ENCODE results near the gene NRG4. TPM values are rescaled to one million over a fixed set of nuclear protein-coding genes. Genes with fewer than 3 reads are reported as not detected.

Gene NRG4
- total RNA-seq, 2 donors from 2014 or later = not detected

DNA sequence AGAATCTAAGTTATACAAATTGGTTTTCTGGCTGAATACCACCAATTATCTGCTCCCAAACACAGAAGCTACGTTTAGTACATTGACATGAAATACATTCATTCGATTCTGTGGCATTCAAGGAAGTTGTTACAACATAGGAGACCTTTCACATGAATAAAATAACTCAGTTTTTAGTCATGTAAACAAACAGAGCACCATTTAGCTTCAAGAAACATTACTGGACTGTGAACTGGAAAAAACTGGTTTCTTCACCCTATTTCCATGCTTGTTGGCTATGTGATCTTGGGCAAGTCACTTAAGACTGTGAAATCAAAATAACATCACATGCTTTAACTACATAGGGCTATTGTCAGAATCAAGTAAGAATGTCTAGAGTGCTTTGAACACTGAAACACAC is 46.2 kb downstream of the NRG4 start:
- no peak for ATAC-seq (replicated peaks)
- no peak overlapping the region for H3K4me3 Mint-ChIP-seq
- no peaks in the 10 kb centered on the region for H3K9me3 Mint-ChIP-seq
- no peaks in the 10 kb centered on the region for H3K27me3 Mint-ChIP-seq
- no peak overlapping the region for H3K27ac Mint-ChIP-seq
- no peaks in the 10 kb centered on the region for H3K4me1 Mint-ChIP-seq
- no peaks in the 10 kb centered on the region for H3K36me3 Mint-ChIP-seq (ENCODE audit: low read depth)

DNA sequence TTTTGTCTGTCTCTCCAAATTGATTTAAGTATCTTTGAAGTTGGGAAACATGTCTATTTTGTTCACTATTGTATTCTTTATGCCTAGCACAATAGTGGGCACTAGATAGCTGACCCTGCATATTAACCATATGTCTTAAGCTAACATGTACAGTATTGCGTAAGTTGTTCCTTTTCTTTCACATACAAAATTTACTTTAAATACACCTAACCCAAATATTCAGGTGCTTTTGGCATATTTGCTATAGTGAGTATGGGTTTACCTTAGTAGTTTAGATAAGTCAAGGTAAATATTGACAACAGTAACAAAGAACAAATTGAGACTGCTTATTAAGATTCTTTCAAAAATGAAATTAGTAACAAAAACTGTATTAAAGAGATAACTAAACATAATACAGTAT is 50.9 kb downstream of the NRG4 start:
- Mint-ChIP-seq H3K27ac (no peak overlapping the region), H3K4me1 (no peaks in the 10 kb centered on the region), H3K4me3 (no peak overlapping the region), H3K27me3 (peaks cover 10% of the 10 kb centered on the region), H3K36me3 (ENCODE audit: low read depth) (no peaks in the 10 kb centered on the region), H3K9me3 (no peaks in the 10 kb centered on the region)
- no peak for ATAC-seq (replicated peaks)

DNA sequence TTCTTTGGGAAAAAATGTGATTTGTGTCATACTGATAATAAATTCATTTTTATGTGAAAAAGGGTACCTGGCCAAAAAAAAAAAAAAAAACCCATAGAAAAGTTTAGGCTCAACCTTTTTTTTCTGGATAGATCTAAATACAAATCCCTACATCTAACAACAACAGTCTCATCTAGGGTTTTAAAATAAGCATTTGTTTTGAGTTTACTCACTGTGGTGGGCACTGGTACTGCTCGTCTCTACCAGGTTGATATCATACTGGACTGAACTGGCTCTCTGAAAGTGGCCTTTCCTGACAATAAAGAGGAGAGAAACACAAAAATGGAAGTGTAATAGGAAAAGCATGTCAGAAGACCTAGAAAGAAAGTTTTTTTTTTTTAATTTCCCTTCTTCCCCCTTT is 56.5 kb downstream of the NRG4 start:
- no peak for ATAC-seq (replicated peaks)
- H3K4me3 Mint-ChIP-seq = no peak overlapping the region
- H3K27ac Mint-ChIP-seq = no peak overlapping the region
- no peaks in the 10 kb centered on the region for H3K4me1 Mint-ChIP-seq
- peaks cover 32% of the 10 kb centered on the region for H3K27me3 Mint-ChIP-seq
- H3K9me3 Mint-ChIP-seq = no peaks in the 10 kb centered on the region
- H3K36me3 Mint-ChIP-seq (ENCODE audit: low read depth) = no peaks in the 10 kb centered on the region

DNA sequence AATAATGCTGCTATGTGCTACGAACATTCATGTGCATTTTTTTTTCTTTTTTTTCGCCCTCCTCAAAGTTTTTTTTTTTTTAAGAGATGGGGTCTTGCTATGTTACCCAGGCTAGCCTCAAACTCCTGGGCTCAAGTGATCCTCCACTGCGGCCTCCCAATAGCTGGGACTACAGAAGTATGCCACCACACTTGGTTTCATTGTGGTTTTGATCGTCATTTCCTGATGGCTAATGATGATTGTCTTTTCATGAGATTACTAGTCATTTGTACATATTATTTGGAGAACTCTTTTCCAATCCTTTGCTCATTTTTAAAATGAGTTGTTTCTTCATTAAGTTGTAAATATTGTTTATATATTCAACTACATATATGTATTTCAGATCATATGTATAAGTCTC is 59.7 kb downstream of the NRG4 start:
- no peaks in the 10 kb centered on the region for H3K4me1 Mint-ChIP-seq
- H3K36me3 Mint-ChIP-seq (ENCODE audit: low read depth) = no peaks in the 10 kb centered on the region
- H3K9me3 Mint-ChIP-seq = no peaks in the 10 kb centered on the region
- H3K27me3 Mint-ChIP-seq = peaks cover 41% of the 10 kb centered on the region
- H3K27ac Mint-ChIP-seq = no peak overlapping the region
- peak; percentile 58 for ATAC-seq (replicated peaks)
- no peak overlapping the region for H3K4me3 Mint-ChIP-seq

DNA sequence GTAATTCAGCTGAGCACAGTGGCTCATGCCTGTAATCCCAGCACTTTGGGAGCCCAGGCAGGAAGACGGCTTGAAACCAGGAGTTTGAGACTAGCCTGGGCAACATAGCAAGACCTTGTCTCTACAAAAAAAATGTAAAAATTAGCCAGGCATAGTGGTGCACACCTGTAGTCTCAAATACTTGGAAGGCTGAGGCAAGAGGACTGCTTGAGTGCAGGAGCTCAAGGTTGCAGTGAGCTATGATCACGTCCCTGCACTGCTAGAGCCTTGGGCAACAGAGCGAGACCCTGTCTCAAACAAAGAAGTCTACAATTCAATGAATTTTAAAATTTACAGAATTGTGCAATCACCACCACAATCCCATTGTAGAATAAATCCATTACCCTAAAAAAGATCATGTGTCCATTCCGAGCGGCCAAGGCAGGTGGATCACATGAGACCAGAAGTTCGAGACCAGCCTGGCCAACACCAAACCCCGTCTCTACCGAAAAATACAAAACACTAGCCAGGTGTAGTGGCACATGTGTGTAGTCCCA is 63.4 kb downstream of the NRG4 start:
- peaks cover 40% of the 10 kb centered on the region for H3K27me3 Mint-ChIP-seq
- no peaks in the 10 kb centered on the region for H3K9me3 Mint-ChIP-seq
- H3K36me3 Mint-ChIP-seq (ENCODE audit: low read depth) = no peaks in the 10 kb centered on the region
- H3K4me1 Mint-ChIP-seq = no peaks in the 10 kb centered on the region
- no peak for ATAC-seq (replicated peaks)
- H3K4me3 Mint-ChIP-seq = no peak overlapping the region
- no peak overlapping the region for H3K27ac Mint-ChIP-seq

DNA sequence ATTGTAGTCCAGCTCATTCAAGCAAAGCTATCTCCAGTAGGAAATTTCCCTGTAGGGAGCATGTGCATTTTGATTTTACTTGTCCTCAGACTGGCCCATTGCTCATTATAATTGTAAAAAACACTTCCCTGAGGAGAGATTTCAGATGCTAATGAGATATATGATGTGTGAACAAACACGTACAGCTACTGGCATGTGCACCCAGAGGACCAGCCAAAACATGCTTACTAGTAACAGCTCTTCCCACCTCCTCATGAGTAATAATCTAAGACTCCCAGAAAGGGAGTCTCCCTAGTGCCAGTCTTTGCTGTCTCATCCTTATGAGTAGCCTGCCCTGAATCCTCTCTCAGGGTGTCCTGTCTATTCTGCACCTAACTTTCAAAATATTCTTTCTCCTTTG is 65.1 kb downstream of the NRG4 start:
- ATAC-seq (replicated peaks) = peak; percentile 79
- Mint-ChIP-seq H3K27me3 (peaks cover 37% of the 10 kb centered on the region), H3K4me1 (no peaks in the 10 kb centered on the region), H3K9me3 (no peaks in the 10 kb centered on the region), H3K4me3 (no peak overlapping the region), H3K27ac (no peak overlapping the region), H3K36me3 (ENCODE audit: low read depth) (no peaks in the 10 kb centered on the region)

DNA sequence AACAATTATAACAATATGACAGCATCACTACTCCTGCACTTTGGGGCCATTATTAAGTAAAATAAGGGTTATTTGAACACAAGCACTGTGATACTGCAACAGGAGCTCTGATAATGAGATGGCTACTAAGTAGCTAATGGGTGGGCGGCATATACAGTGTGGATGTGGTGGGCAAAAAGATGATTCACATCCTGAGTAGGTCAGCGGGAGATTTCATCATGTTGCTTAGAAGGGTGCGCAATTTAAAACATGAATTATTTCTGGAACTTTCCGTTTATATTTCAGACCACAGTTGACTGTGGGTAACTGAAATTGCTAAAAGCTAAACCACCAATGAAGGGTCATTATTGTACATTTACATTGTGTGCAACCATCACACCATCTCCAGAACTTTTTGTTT is 66.3 kb downstream of the NRG4 start:
- Mint-ChIP-seq H3K4me3 (no peak overlapping the region), H3K4me1 (no peaks in the 10 kb centered on the region), H3K9me3 (no peaks in the 10 kb centered on the region), H3K27me3 (peaks cover 30% of the 10 kb centered on the region), H3K27ac (no peak overlapping the region), H3K36me3 (ENCODE audit: low read depth) (no peaks in the 10 kb centered on the region)
- no peak for ATAC-seq (replicated peaks)

DNA sequence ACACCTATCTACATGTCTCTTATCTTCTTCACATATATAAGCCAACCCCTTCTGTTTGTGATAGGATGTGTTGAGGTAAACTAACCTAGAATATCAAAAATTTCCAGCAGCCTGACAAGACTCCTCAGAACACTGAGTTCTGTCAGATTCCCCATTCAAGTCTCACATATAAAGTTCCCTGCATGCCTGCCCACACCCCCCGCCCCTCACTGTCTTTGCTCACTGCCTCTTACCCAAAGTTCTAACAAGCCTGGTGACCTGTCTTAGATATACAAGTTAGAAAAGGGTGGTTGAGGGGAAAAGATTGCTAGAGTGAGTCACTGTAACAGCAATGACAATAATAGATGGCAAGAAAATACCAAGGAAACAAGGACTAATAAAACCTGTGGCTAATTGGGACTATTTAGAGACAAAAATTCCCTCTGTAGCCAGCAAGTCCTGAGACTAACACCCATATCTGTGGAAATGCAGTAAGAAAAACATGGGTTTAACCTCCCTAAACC is 68.5 kb downstream of the NRG4 start:
- Mint-ChIP-seq H3K9me3 (no peaks in the 10 kb centered on the region), H3K36me3 (ENCODE audit: low read depth) (peaks cover 5% of the 10 kb centered on the region), H3K4me3 (no peak overlapping the region), H3K27me3 (peaks cover 18% of the 10 kb centered on the region), H3K4me1 (no peaks in the 10 kb centered on the region), H3K27ac (no peak overlapping the region)
- ATAC-seq (replicated peaks) = no peak

DNA sequence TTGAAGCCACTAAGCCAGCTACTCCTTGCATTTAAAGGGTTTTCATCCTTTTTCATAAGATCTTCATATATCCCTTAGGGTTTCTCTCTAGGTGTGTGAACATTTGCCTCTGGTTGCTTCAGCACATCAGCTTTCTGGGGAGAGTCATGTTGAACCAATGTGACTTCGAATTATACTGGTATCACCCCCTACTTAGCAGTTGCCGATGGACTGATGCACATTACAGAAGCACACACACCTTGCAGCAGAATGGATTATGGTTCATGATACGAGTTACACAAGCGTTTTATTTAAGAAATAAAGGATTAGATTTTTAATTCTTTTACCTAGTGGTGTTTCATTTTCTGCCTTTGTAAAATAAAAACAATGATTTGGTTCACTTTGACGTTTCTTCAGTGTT is 69.0 kb downstream of the NRG4 start:
- Mint-ChIP-seq H3K36me3 (ENCODE audit: low read depth) (peaks cover 10% of the 10 kb centered on the region), H3K4me3 (no peak overlapping the region), H3K27me3 (peaks cover 18% of the 10 kb centered on the region), H3K4me1 (no peaks in the 10 kb centered on the region), H3K27ac (no peak overlapping the region), H3K9me3 (peaks cover 5% of the 10 kb centered on the region)
- ATAC-seq (replicated peaks) = no peak

DNA sequence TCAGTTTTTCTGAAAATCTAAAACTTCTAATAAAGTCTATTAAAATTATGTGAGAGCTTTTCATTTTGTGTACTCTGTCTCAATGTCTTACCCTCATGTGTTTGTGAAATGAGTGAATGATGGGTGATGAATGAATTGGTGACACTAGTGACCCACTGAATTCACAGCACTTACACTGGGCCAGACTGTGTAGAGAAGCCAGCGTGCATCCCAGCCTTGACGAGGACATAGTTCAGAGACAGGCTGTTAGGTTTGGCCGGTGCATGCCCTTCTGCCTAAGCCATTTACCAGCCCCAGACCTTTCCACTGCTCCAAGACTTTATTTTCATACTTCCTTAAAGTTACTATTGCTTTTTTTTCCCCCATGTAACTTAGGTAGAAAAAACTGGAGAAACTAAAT is 69.8 kb downstream of the NRG4 start:
- Mint-ChIP-seq H3K4me3 (no peak overlapping the region), H3K4me1 (no peaks in the 10 kb centered on the region), H3K27ac (no peak overlapping the region), H3K36me3 (ENCODE audit: low read depth) (peaks cover 18% of the 10 kb centered on the region), H3K9me3 (peaks cover 5% of the 10 kb centered on the region), H3K27me3 (peaks cover 12% of the 10 kb centered on the region)
- no peak for ATAC-seq (replicated peaks)

DNA sequence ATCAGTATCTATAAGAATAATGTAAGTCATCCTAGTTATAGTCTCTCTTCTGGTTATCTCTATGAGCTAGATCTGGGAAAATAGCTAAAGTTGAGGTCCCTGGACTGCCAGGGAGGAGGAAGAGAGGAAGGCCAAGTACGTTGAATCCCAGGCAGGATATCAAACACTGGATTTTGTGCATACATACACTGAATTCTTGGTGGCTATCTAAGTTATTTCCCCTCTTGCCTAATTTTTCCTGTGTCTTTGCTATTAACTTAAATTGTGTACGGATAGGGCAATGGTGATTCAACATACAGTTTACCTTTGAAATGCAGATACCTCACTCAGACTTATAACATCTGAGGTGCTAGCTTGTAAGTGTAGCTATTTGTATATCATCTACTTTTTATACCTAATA is 81.4 kb downstream of the NRG4 start:
- peaks cover 90% of the 10 kb centered on the region for H3K36me3 Mint-ChIP-seq (ENCODE audit: low read depth)
- no peak overlapping the region for H3K4me3 Mint-ChIP-seq
- peaks cover 13% of the 10 kb centered on the region for H3K4me1 Mint-ChIP-seq
- no peak overlapping the region for H3K27ac Mint-ChIP-seq
- no peak for ATAC-seq (replicated peaks)
- H3K27me3 Mint-ChIP-seq = no peaks in the 10 kb centered on the region
- no peaks in the 10 kb centered on the region for H3K9me3 Mint-ChIP-seq

DNA sequence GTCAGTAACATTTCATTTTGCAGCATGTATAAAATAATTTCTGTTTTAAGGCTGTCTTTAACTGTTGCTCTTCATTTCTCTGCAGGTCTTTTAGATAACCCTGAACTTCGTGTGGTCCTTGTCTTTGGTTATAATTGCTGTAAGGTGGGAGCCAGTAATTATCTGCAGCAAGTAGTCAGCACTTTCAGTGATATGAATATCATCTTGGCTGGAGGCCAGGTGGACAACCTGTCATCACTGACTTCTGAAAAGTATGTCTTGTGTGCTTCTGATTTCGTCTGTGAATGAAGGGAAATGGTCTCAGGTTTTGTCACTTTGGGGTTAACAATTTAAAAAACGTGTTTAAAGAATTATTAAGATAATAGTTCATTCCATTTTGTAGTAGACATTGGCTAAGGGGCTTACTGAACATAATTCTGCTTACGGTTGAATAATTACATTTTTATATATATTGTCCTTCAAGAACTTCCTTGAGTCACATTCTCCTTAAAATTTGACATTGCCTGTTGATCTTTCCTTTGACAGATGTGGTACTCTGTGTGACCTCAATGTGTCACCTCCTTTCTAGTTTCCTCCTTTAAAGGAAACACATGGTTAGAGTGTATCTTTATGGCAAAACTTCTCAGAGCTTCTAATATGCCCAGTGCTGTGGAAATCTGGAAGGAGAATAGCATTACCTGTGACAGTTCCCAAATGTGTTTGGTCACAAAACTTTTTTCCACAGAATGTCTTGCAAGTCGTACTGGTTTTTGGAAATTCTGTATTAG is 82.2 kb downstream of the NRG4 start:
- peak; percentile 39 for ATAC-seq (replicated peaks)
- no peak overlapping the region for H3K27ac Mint-ChIP-seq
- no peaks in the 10 kb centered on the region for H3K27me3 Mint-ChIP-seq
- H3K4me1 Mint-ChIP-seq = peaks cover 13% of the 10 kb centered on the region
- no peak overlapping the region for H3K4me3 Mint-ChIP-seq
- no peaks in the 10 kb centered on the region for H3K9me3 Mint-ChIP-seq
- H3K36me3 Mint-ChIP-seq (ENCODE audit: low read depth) = peaks cover 91% of the 10 kb centered on the region

DNA sequence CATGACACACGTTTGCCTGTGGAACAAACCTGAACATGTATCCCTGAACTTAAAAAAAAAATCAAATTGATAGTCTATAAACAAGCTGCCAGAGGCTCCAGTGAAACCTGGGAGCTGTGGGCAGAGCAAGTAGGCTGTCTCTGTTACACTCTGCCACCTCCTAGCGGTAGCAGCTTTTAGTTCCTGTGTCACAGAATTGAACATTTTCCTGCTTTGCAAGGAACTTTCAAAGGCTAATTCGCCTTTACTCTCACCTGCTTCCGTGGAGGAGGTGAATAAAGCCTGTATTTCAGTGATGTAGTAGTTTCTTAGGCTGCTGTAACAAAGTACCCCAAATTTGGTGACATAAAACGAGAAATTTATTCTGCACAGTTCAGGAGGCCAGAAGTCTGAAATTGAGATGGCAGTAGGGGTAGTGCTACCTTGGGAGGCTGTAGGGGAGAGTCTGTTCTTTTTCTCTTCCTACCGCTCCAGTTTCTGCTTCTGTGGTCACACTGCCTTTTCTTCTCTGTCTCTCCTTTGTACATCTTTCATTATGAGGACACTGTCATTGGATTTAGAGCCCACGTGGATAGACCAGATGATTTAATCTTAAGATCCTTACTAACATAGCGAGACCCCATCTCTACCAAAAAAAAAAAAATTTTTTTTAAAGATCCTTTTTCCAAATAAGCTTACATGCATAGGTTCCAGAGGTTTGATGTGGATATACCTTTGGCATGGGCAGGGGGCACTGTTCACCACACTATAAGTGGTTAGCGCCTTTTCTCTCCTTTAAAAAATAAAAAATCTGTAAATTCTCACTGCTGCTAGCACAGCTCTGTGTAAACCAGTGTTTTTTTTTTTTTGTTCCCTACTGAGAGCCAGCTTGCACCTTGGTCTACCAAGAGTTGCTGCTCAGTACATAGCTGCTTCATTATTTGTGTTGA is 83.3 kb downstream of the NRG4 start:
- Mint-ChIP-seq H3K36me3 (ENCODE audit: low read depth) (peaks cover 89% of the 10 kb centered on the region), H3K4me1 (peaks cover 15% of the 10 kb centered on the region), H3K9me3 (no peaks in the 10 kb centered on the region), H3K27ac (no peak overlapping the region), H3K4me3 (no peak overlapping the region), H3K27me3 (no peaks in the 10 kb centered on the region)
- ATAC-seq (replicated peaks) = no peak

DNA sequence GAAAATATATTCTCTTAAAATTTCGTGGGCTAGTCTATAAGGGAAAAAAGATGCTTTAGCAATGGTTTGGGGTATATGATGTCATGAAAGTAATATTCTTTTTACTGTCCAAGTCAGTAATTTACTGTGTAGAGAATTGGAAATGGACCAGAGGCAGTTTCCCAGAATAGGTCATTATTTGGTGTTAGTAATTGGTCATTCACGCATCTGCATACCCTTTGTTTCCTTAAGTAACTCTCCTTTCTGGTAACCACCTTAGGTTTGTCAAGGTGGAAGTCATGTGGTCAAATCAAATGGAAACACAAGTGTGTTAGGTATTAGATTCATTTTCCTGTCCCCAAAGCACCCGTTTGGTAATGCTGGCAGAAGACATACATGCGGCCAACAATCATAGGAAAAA is 84.6 kb downstream of the NRG4 start:
- Mint-ChIP-seq H3K4me3 (no peak overlapping the region), H3K9me3 (no peaks in the 10 kb centered on the region), H3K4me1 (peaks cover 22% of the 10 kb centered on the region), H3K36me3 (ENCODE audit: low read depth) (peaks cover 85% of the 10 kb centered on the region), H3K27me3 (no peaks in the 10 kb centered on the region), H3K27ac (peak overlapping the region; percentile 72)
- ATAC-seq (replicated peaks) = no peak

DNA sequence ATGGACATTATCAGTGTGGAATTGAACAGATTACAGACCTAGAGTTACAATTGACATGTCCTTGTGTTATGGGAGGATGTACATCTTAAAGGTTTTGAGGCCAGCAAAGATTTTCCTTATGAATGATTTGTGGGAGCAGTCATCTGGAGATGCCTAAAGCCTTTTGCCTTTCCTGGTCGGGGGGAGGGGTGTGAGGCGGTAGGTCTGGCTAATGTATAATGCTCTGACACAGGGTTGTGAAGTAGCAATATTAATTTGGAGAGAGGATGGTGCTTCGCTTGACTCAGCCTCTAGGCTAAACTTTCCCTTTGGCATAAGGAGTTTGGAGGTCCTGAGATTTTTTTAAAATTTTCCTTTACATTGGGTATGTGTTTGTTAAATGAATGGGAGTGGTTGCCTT is 85.3 kb downstream of the NRG4 start:
- no peaks in the 10 kb centered on the region for H3K27me3 Mint-ChIP-seq
- peak overlapping the region; percentile 72 for H3K27ac Mint-ChIP-seq
- H3K4me3 Mint-ChIP-seq = no peak overlapping the region
- ATAC-seq (replicated peaks) = no peak
- H3K9me3 Mint-ChIP-seq = no peaks in the 10 kb centered on the region
- H3K4me1 Mint-ChIP-seq = peaks cover 29% of the 10 kb centered on the region
- peaks cover 87% of the 10 kb centered on the region for H3K36me3 Mint-ChIP-seq (ENCODE audit: low read depth)
